NCI-H1436 (cell line): ENCODE data around the gene MEP1A.
A peak's percentile ranks its signal among the peaks of the same experiment; 100 is the strongest.
"Not testable (repeated sequence)": the region's sequence is repeated elsewhere in the genome, so short reads cannot be mapped to it uniquely, and the experiment has no call there.

Experiments
- DNase-seq: peaks from one replicate; lab custom pipeline; 2025; lab: John Stamatoyannopoulos, UW

Gene MEP1A, protein sequence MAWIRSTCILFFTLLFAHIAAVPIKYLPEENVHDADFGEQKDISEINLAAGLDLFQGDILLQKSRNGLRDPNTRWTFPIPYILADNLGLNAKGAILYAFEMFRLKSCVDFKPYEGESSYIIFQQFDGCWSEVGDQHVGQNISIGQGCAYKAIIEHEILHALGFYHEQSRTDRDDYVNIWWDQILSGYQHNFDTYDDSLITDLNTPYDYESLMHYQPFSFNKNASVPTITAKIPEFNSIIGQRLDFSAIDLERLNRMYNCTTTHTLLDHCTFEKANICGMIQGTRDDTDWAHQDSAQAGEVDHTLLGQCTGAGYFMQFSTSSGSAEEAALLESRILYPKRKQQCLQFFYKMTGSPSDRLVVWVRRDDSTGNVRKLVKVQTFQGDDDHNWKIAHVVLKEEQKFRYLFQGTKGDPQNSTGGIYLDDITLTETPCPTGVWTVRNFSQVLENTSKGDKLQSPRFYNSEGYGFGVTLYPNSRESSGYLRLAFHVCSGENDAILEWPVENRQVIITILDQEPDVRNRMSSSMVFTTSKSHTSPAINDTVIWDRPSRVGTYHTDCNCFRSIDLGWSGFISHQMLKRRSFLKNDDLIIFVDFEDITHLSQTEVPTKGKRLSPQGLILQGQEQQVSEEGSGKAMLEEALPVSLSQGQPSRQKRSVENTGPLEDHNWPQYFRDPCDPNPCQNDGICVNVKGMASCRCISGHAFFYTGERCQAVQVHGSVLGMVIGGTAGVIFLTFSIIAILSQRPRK

DNA sequence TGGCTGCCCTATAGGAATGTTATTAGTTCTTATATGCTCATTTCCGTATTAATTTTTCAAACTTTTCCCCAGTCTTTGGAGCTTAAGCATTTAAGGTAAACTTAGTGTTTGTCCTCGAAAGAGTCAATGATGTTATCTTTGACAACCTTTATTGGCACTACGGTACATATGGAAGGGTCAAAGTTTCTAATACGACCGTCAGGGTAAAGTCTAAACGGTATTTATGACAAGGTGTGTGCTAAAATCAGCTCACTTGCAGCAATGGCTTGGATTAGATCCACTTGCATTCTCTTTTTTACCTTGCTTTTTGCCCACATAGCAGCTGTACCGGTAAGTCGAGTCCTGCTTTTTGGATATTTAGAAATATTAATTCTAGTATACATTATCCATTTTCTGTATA is at the start of gene MEP1A:
MEP1A (plus strand) TSS at position 252 of the 400 bp plus-strand sequence; CDS start at position 262, 10 bp downstream.
- DNase-seq = no peak

DNA sequence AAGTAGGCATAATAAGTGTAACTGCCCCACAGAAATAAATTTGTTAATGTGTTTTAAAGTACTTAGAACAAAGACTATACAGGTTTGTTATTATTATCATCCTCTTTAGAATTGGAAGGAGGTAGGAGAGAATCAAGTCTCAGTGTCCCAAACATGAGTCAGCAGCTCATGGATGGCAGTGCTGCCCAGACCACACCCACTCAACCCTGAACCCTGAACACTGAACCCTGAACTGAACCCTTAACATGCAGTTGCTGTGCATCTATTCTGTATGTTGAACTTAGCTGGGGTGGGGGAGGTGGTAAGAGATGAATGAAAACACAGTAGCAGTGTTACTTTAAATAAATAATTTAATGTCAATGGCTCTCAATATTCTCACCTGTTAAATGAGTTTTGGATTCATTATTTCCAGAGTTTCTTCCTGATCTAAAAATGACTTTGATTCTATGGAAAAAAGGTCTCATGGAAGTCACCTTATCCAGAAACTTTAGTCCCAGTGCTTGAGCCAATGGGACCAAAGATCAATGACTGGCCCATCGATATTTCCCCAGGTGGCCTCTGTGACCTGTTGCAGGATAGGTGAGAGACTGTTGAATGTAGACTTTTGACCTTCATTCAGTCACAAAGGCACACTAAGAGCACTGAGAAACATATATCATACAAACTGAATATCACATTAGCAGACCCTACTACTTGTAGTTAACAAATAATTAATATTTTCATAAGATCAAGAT is 49.6 kb upstream of the MEP1A start:
- DNase-seq = no peak

DNA sequence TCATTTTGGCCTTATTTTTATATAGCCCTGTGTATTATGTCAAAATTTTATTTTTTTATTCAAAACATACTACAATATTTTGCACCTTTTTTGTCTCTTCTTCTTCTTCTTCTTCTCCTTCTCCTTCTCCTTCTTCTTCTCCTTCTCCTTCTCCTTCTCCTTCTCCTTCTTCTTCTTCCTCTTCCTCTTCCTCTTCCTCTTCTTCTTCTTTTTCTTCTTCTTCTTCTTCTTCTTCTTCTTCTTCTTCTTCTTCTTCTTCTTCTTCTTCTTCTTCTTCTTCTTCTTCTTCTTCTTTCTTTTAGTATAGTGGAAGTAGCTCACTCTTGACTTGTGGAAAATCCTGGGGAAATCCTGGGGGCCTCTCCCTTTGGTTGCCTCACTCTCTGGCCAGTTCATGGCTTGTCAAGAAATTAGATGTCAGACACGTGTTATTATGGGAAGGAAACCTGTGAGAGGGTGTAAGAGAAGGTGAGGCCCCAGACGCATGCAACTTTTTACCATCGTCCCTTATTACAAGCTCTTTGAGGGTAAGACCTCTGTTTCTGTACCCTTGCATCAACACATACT is 48.9 kb upstream of the MEP1A start:
- DNase-seq = not testable (repeated sequence)

DNA sequence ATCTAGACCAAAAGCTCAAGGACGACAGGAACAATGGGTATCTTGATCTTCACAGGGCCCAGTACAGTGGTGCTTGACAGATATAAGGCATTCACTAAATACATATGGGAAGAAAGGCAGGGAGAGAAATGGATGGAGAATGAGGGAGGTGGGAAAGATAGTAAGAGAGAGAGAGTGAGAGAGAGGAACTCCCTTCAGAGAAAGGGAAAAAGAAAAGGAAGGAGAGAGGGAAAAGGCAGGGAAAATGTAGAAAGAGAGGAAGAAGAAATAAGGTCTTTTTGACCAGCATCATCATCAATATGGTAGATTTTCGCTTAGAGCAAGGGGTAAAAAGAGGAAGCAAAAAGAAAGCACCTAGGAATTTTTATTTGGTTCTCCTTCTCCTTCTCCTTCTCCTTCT is 47.2 kb upstream of the MEP1A start:
- DNase-seq = no peak

DNA sequence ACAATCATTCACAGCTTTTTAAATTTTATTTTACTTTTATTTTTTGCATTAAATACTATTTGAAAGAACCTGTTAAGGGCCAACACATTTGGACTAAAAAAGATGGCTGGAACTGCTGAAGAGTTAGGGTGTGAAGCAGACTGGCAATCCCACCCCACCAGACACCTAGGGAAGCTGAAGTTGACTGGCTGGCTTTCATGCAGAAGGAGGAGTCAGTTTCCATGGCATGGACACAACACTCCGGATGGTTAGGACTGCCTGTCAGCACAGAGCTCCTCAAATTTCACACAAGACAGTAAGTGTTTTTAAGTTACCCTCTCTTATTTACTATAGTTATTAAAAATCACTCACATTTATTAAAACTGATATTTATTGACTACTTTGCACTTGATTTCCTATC is 46.5 kb upstream of the MEP1A start, which contains the start of gene ANKRD66:
ANKRD66 (plus strand) TSS at position 238 of the 400 bp plus-strand sequence. CDS start 5,016 bp downstream, outside the sequence.
- peak; percentile 8 for DNase-seq

DNA sequence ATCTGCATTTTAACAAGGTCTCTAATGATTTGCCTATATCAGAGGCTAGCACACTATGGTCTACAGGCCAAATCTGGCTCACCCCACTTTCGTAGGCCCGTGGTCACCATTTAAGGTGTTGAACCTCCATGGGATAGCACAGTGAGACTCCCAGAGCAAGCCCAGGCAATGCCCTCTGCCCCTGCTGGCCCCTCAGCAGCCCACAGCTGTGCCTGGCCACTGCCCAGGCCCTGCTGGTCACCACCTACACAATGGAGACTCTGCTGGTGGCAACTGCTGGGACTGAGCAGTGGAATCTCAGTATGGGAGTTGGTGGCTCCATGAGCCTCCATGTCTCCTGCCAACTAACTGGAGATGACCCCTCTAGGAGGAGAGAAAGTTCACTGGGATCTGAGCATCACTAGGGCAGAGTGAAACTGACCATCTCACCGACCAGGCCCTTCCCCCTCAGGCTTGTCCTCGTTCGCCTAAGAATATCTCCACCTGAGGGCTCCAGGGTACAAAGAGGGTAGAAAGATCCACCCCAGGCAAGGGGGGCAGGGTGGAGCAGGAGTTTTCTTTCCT is 44.2 kb upstream of the MEP1A start:
- DNase-seq = no peak

DNA sequence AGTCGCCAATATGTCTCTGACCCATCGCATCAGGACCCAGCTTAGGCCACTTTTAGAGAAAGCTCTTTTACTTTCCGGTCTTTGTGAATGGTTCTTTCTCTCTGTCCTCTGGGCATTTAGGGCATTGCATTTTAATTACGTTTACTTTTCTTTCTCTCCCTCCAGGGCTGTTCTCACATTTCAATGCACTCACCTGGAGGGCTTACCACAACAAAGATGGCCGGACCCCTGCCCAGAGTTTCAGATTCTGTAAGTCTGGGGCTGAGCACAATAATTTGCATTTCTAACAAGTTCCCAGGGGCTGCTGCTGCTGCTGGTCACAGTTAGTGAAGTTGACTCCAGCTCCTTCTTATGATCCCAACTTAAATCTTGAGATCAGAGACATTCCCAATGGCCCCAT is 43.5 kb upstream of the MEP1A start:
- DNase-seq = no peak

DNA sequence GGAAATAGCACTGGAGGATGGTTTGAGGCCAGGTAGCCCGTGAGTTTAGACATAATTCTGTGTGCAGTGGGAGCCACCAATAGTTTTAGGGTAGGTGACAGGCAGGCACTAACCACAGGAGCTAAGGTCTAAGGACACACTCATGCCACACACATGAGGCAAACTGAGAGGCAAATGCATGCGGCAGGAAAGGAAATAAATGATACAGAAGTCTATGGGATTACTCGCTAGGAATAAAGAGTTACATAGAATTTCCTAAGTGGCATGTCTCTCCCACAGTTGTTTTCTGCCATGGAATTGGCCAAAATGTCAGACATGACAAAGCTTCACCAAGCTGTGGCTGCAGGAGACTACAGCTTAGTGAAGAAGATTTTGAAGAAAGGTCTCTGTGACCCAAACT is 41.5 kb upstream of the MEP1A start:
- no peak for DNase-seq

DNA sequence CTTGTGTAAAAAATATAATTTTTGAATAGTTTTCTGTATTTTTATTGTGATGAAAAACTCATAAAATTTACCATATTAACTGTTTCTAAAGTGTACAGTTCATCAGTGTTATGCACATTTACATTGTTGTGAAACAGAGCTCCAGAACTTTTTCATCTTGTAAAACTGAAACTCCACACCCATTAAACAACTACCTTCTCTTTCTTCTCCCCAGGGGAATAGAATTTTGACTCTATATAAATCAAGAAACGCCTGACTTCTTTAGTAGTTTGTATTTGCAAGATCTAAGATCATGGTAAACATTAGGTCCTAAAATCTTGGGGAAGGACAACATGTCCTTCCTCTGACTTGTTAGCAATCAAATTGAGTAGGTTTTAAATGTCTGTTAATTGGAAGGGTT is 37.3 kb upstream of the MEP1A start:
- DNase-seq = no peak

DNA sequence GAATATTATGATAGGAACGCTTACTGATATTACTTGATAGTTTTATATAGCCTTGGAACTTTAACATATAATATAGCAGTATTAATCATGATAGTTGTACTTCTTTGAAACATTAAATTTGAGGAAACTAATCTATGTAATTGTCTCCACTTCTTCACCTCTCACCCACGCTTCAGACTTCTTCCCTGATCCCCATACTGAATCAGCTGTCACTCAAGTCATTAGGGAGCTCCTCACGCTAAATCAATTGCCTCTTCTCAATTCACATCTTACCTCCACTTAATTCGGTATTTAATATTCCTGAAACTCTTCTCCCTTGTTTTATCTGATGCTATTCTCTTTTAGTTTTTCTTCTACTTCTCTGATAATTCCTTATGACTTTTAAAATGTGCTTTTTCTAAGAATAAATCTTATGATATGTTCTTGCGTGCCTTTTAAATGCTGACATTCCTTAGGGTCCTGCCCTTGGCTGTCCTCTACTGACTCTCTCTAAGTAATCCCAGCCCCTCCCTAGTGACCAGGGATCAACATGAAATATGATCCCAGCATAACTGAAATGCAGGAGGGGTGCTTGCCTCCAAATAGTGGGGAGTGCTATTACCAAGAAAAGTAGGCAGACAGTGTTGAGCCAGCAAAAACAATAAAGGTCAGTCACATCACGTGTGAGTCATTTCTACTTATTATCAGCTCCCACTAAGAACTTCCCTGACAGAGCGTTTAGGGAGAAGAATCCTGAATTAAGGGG is 36.5 kb upstream of the MEP1A start:
- no peak for DNase-seq

DNA sequence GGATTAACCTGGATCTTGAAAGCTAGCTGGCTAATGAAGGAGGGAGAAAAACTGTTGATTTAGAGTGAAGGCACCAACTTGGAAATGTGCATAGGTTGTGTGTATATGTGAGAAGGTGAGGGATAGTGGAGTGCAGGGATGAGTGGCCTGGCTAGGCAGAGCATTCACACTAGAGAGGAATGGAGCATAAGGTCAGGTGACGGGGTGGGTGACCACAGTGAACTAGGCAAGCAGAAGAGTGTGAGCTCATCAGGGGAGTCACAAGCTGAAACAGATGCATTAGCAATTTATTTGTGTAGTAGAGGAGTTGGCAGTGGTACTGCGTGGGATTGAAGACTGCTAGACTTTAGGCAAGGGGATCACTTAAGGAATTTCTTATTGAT is 36.0 kb upstream of the MEP1A start:
- no peak for DNase-seq

DNA sequence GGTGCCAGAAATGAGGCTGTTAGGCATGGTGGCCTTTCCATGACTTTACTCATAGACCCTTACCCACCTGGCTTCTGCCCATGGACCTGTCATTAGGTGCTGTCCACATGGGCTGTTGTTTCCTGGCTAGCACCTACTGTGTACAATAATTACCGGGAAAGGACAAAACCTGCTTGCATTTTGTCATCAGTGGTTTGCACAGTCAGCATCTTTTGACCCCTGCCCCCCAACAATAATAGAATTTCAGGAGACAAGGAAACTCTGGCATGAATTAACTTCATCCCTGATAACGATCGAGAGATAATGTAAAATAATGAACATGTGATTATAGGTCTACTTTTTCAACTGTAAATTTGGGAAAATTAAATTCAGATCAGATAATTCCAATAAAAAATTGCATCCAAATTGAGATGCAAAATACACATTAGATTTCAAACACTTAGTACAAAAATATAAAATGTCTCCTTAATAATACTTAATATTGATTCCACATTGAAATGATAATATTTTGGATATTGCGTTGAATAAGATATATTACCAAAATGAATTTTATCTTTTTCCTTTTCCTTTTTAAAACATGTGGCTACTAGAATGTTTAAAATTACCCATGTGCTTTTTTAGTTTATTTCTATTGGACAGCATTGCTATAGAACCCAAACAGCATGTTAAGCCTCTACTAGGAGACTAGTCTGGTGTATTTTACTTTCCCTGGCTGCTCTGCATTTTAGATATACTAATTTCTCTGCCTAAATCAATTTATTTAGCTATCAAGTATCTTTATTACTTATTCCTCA is 34.0 kb upstream of the MEP1A start:
- DNase-seq = no peak

DNA sequence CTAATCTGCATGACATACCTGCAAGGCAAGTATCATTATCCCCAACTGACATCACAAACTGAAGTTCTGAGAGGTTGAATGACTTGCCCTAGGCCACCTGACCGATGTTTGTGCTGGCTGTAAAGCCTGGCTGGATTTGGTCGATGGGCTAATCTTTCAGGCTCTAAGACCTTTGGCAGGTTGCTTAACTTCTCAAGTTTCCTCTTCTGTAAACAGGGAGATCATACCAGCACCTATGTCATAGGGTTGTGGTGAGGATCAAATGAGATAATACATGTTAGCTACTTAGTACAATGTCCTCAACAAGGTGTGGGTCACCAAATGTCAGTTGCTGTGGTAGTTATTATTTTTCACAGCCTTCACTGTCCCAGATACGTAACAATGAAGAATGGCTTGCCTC is 32.3 kb upstream of the MEP1A start:
- no peak for DNase-seq

DNA sequence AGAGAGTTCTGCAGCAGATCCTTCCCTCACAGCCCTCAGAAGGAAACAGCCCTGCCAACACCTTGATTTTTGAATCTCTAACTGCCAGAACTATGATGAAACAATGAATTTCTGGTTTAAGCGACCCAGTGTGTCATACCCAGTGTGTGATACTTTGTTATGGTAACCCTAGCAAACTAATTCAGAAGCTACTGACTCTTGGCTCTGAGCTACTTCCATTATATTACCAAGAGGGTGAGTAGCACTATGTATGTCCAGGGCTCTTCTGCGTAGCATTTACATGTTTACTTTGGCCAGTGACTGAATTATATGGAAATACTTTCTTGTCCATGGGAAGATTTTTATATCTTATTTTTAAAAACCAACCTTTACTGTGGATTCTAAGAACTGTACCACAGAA is 29.7 kb upstream of the MEP1A start:
- no peak for DNase-seq

DNA sequence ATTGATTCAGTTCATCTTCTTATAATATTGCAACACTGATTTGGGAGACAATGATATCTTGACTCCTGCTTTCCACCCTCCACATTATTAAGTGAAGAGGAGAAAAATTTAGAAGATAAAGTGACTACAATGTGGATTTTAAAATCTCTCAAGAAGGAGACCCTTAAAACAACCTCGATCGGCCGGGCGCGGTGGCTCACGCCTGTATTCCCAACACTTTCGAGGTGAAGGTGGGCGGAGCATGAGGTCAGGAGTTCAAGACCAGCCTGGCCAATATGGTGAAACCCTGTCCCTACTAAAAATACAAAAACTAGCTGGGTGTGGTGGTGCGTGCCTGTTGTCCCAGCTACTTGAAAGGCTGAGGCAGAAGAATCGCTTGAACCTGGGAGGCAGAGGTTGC is 28.9 kb upstream of the MEP1A start:
- DNase-seq = not testable (repeated sequence)

DNA sequence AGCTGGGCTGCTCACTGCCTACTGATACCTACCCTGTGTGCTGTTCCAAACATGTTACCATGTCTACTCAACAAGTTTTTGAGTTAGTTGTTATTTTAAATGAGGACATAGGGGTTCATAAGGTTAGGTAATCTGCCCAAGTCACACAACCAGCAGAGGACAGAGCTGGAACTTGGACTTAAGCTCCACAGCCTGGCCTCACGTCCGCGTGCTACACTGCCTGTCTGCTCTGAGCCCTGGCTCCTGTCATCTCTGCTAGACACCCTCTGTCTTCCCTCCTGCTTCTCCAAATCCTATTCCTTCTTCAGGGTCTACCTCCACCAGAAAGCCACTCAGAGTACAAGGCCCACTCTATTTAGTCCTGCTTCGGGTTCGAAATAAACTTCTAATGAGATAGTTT is 28.2 kb upstream of the MEP1A start:
- no peak for DNase-seq

DNA sequence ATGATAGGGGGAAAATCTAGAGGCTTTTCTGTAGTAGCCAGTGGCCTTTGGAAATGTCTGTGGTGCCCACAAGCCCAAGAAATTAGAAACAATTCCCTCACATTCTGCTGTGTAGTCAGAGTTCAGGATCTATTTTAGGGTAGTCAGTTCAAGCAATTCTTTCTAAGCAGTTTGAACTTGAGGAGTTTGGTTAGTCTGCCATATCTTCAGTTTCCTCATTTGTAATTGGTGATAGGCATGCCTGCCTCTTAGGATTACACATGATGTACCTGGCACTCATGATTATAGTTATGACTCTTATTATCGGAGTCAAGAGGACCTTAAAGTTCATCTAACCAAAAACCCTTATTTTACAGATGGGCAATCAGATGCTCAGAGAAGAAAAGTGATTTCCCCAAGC is 21.2 kb upstream of the MEP1A start:
- DNase-seq = no peak

DNA sequence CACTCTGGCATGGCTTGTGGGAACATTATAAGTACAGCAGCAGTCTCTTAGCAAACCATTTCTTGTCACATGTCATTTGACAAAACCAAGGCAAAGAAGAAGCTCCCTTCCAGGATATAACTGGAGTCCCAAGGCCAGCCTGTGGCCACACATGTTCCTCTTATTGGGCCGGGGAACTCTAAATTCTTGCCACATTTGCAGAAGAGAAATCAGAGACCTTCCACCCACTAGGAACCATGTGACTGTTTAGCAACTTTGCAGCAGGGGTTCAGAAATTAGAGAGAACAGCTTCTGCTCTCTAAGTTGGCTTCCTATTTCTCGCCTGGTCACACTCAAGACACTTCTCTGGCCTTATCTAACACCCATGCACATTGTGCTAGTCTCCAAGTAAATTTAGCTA is 20.4 kb upstream of the MEP1A start:
- DNase-seq = no peak

DNA sequence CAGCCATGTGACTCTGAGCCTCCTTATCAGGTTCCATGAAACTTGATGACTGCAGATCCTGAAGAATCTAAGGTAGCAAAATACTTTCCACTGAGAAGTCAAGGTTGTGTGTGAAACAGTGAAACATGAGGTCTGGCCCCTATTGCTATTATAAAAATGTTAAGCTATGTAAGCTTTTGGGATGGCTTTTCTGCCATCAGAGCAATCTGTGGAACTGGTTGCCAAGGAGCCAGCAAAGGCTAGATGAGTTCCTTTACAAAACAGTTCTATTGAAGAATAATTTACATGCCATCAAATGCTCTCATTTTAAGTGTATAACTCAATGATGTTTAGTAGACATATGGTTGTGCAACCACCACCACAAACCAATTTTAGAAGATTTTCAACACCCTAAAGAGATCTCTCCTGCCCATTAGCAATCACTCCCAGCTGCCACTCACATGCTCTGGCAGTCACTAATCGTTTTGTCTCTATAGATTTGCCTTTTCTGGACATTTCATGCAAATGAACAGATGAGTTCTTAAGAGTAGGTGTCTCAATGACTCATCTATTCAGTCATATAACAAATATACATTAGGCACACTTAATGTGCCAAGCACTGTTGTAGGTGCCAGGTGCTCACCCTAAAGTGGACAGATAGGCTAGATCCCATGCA is 19.9 kb upstream of the MEP1A start:
- no peak for DNase-seq

DNA sequence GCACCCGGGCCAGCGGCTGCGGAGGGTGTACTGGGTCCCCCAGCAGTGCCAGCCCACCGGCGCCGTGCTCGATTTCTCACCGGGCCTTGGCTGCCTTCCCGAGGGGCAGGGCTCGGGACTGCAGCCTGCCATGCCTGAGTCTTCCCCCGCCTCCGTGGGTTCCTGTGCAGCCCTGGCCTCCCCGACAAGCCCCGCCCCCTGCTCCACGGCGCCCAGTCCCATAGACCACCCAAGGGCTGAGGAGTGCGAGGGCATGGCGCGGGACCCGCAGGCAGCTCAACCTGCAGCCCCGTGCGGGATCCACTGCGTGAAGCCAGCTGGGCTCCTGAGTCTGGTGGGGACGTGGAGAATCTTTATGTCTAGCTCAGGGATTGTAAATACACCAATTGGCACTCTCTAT is 18.5 kb upstream of the MEP1A start:
- DNase-seq = not testable (repeated sequence)
